H1 (cell line): ENCODE data around the gene ASPN. TPM values are rescaled to one million over a fixed set of nuclear protein-coding genes. Genes with fewer than 3 reads are reported as not detected.

Source experiments
- KDM1A ChIP-seq: fragments of 200-600, 300-600 bp; sonication (generic); IDR thresholded peaks from 2 replicates; pipeline ENCODE4 v1.7.1; 2016; ENCODE audit warnings: mild to moderate bottlenecking, low read length, borderline replicate concordance
- KDM4A ChIP-seq: IDR thresholded peaks from one replicate; pipeline ENCODE4 v1.7.1; 2012; ENCODE audit warnings: low read depth, mild to moderate bottlenecking, moderate library complexity, low read length, inconsistent platforms; ENCODE audit not compliant: severe bottlenecking
- YY1 ChIP-seq: IDR thresholded peaks from 2 replicates; pipeline ENCODE4 v1.6.1; 2011; ENCODE audit warnings: low read depth, mild to moderate bottlenecking, low read length
- polyA plus RNA-seq, 7 experiments: library from polyadenylated mRNA; depleted of rRNA in 3 of 7; stranded (reverse) in 5 of 7; unstranded in 2 of 7; fragments of >200 nt in 5 of 7; fragments of 200-250 nt in 2 of 7; gene quantifications; 1 replicate in 5 of 7; 2 replicates in 1 of 7; 4 replicates in 1 of 7; pipeline versions ENCODE4 v1.2.1 to v1.2.3, GENCODE V29; 2011 to 2013; ENCODE audit warnings: missing spikeins in 2 of 7, mixed read lengths in 2 of 7
- total RNA-seq: library from RNA; stranded (reverse); fragmentation: NEBNext Ultra II Directional; extraction: Animal tissue kit (Norgen Biotek cat#: 25700); gene quantifications from 2 replicates; pipeline ENCODE4 v1.2.1, GENCODE V29; 2021
- TF ChIP-seq, protein P1 (sequence below): IDR thresholded peaks from 2 replicates; pipeline ENCODE4 v1.6.1; 2012; ENCODE audit warnings: inconsistent platforms

The ASPN gene
- total and polyA plus RNA-seq, 2 of the 8 experiments (the other 6 are each of a cell fraction or from before 2014, with no cell fraction given): not detected

DNA sequence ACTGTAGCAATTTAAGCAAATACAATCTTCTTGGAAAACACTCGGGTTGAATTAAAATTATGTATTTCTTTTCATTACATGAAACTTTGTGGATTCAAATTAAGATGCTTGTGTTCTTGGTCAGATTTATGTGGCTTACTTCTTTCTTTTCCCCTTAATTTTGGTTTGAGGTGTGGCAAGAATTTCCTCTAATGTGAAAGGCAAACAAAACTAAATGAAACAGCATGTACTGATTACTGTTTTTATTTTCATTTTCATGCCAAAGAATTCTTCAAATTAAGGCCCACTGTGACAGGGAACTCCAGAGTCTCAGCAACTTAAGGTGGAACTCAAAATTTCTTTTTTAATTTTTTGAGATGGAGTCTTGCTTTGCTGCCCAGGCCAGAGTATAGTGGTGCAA lies 58.0 kb downstream of the ASPN start, which contains the start of gene OMD (continued):
- TF ChIP-seq, protein P1, sequence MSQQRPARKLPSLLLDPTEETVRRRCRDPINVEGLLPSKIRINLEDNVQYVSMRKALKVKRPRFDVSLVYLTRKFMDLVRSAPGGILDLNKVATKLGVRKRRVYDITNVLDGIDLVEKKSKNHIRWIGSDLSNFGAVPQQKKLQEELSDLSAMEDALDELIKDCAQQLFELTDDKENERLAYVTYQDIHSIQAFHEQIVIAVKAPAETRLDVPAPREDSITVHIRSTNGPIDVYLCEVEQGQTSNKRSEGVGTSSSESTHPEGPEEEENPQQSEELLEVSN: no peak
- TF ChIP-seq KDM1A: no peak
- TF ChIP-seq KDM4A: no peak
- TF ChIP-seq YY1: no peak
